HCT116 (cell line): ENCODE measurements around the gene ZNF577.

Experiments used
- CTCF ChIP-seq, 3 experiments: fragments of 200-600 bp in 1 of 3; sonication (generic) in 1 of 3; IDR thresholded peaks in 2 of 3; conservative IDR thresholded peaks in 1 of 3; 2 replicates each; pipeline ENCODE4 v1.5.1; 2012 to 2017; ENCODE audit warnings: low read depth in 2 of 3, low read length in 2 of 3, antibody characterized with exemption in 1 of 3, borderline replicate concordance in 1 of 3, control low read depth in 1 of 3, mild to moderate bottlenecking in 1 of 3, mixed read lengths in 1 of 3, mixed run types in 1 of 3, moderate library complexity in 1 of 3; ENCODE audit not compliant: insufficient read depth in 1 of 3
- EZH2phosphoT487 ChIP-seq: fragments of 200-600 bp; IDR thresholded peaks from 2 replicates; pipeline ENCODE4 v1.6.1; 2018; ENCODE audit warnings: antibody characterized with exemption, borderline replicate concordance
- POLR2A ChIP-seq: IDR thresholded peaks from 2 replicates; pipeline ENCODE4 v1.7.0; 2011; ENCODE audit warnings: borderline replicate concordance; ENCODE audit not compliant: insufficient read depth, insufficient read length; ENCODE audit errors: extremely low read depth
- POLR2AphosphoS5 ChIP-seq: IDR thresholded peaks from 2 replicates; pipeline ENCODE4 v1.6.1; 2011; ENCODE audit warnings: mild to moderate bottlenecking, low read depth, low read length, moderate library complexity
- REST ChIP-seq: IDR thresholded peaks from 2 replicates; pipeline ENCODE4 v1.6.1; 2012; ENCODE audit warnings: low read depth

GRCh38 chr19:51837145-51837544 lies 50.6 kb downstream of the ZNF577 start:
- TF ChIP-seq POLR2AphosphoS5 (no peak), CTCF (IDR thresholded peaks at IDR 0.05 in 2 of 3, conservative IDR thresholded peaks at IDR 0.05 in 1 of 3; ENCODE audit: borderline replicate concordance in 1 of 3, insufficient read depth in 1 of 3, low read depth in 2 of 3, low read length in 2 of 3) (no peak), REST (no peak), POLR2A (no peak), EZH2phosphoT487 (no peak)
